NCI-H2107 (cell line): ENCODE results near the gene FRS3.
"Not testable (repeated sequence)": the region's sequence is repeated elsewhere in the genome, so short reads cannot be mapped to it uniquely, and the experiment has no call there.

Experiments used
- DNase-seq: peaks from one replicate; lab custom pipeline; 2025; lab: John Stamatoyannopoulos, UW

The FRS3 gene

GRCh38 chr6:41769376-41769775 lies 10.3 kb downstream of the FRS3 start:
- DNase-seq, result no peak

GRCh38 chr6:41768545-41769308 lies 11.0 kb downstream of the FRS3 start:
- no peak for DNase-seq

- no peak for DNase-seq
Measured at GRCh38 chr6:41767112-41767833, 12.4 kb downstream of the FRS3 start.

- DNase-seq, result not testable (repeated sequence)
Measured at GRCh38 chr6:41766043-41766664, 13.5 kb downstream of the FRS3 start.

GRCh38 chr6:41763470-41763869 lies 16.2 kb downstream of the FRS3 start:
- DNase-seq, result no peak

GRCh38 chr6:41759905-41760579 lies 19.7 kb downstream of the FRS3 start:
- DNase-seq, result no peak

- no peak for DNase-seq
Measured at GRCh38 chr6:41759106-41759904, 20.4 kb downstream of the FRS3 start.

- DNase-seq, result no peak
Measured at GRCh38 chr6:41758641-41759035, 21.1 kb downstream of the FRS3 start.

GRCh38 chr6:41757931-41758640 lies 21.6 kb downstream of the FRS3 start:
- no peak for DNase-seq

- no peak for DNase-seq
Measured at GRCh38 chr6:41757271-41757670, 22.4 kb downstream of the FRS3 start.

- DNase-seq, result no peak
Measured at GRCh38 chr6:41756354-41756753, 23.3 kb downstream of the FRS3 start.

- DNase-seq, result no peak
Measured at GRCh38 chr6:41755895-41756294, 23.8 kb downstream of the FRS3 start.

GRCh38 chr6:41750374-41750773 lies 29.3 kb downstream of the FRS3 start:
- no peak for DNase-seq

GRCh38 chr6:41748542-41748941 lies 31.2 kb downstream of the FRS3 start:
- DNase-seq, result no peak

- DNase-seq, result no peak
Measured at GRCh38 chr6:41748102-41748477, 31.6 kb downstream of the FRS3 start.

GRCh38 chr6:41747256-41748101 lies 32.2 kb downstream of the FRS3 start, which contains the start of gene PGC:
PGC (minus strand) TSS chr6:41747397; CDS start chr6:41747334, 63 bp downstream.
- no peak for DNase-seq

GRCh38 chr6:41746107-41746506 lies 33.6 kb downstream of the FRS3 start:
- no peak for DNase-seq

GRCh38 chr6:41744236-41744787 lies 35.4 kb downstream of the FRS3 start:
- DNase-seq, result no peak

GRCh38 chr6:41743406-41744235 lies 36.1 kb downstream of the FRS3 start:
- DNase-seq, result no peak
